BJ (cell line): ENCODE measurements around the gene MAPKAP1. TPM values are rescaled to one million over a fixed set of nuclear protein-coding genes. Genes with fewer than 3 reads are reported as not detected.

Experiments
- CTCF ChIA-PET: fragments of 350-600 bp; formaldehyde crosslinking; extraction: SDS; loops from one replicate; lab custom pipeline; 2021; ENCODE audit warnings: antibody characterized with exemption, inconsistent platforms; lab: Yijun Ruan, JAX
- POLR2A ChIA-PET: fragments of 300-600 bp; sonication (Branson Sonifier 250); formaldehyde crosslinking; extraction: SDS; loops from one replicate; lab custom pipeline; 2021; ENCODE audit warnings: antibody characterized with exemption; lab: Charles Lee
- DNase-seq: peaks from one replicate; pipeline ENCODE4 v3.0.0-alpha.2; 2011; ENCODE audit warnings: low read depth
- H3K27me3 ChIP-seq: 2 replicates; pipeline ENCODE4 v1.6.0; 2011; ENCODE audit warnings: low read length; ENCODE audit not compliant: control insufficient read depth, insufficient read depth
- H3K36me3 ChIP-seq: 2 replicates; pipeline ENCODE4 v1.5.1; 2011; ENCODE audit warnings: low read length; ENCODE audit not compliant: control insufficient read depth, insufficient read depth
- H3K4me3 ChIP-seq: 2 replicates; pipeline ENCODE4 v1.5.1; 2011; ENCODE audit warnings: low read depth, mild to moderate bottlenecking, control low read depth, low read length
- polyA plus RNA-seq: library from polyadenylated mRNA; depleted of rRNA; stranded (reverse); fragments of >200 nt; gene quantifications from 2 replicates; pipeline ENCODE4 v1.2.3, GENCODE V29; 2011
- TF ChIP-seq, protein P1 (sequence below): IDR thresholded peaks from 2 replicates; pipeline ENCODE4 v1.5.1; 2011; ENCODE audit warnings: low read depth, mild to moderate bottlenecking, control low read depth, inconsistent platforms, low read length, moderate library complexity; ENCODE audit not compliant: insufficient read depth

MAPKAP1 gene
- polyA plus RNA-seq, 1 experiment: 113 TPM

DNA sequence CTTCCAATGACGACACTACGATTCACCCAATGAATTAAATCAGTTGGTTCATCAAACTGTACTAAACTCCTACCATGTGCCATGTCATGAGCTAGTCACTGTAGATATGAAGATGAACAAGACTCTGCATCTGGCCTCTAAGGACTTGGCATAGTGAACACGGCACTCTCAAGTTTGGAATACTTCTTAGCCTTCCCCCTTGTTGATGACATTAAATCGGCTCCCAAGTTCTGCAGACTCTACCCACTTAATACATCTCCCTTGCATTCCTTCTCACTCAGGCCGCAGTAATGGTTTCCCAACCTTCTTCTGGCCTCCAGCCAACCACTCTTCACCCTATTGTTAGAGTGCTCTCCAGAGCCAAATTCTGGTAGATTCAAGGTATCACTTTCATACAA lies 184.7 kb downstream of the MAPKAP1 start:
- DNase-seq: no peak
- H3K36me3 ChIP-seq: 0 out of 2 replicates have a peak, but pooled peaks cover 2% of the 10 kb centered on the region
- TF ChIP-seq, protein P1, sequence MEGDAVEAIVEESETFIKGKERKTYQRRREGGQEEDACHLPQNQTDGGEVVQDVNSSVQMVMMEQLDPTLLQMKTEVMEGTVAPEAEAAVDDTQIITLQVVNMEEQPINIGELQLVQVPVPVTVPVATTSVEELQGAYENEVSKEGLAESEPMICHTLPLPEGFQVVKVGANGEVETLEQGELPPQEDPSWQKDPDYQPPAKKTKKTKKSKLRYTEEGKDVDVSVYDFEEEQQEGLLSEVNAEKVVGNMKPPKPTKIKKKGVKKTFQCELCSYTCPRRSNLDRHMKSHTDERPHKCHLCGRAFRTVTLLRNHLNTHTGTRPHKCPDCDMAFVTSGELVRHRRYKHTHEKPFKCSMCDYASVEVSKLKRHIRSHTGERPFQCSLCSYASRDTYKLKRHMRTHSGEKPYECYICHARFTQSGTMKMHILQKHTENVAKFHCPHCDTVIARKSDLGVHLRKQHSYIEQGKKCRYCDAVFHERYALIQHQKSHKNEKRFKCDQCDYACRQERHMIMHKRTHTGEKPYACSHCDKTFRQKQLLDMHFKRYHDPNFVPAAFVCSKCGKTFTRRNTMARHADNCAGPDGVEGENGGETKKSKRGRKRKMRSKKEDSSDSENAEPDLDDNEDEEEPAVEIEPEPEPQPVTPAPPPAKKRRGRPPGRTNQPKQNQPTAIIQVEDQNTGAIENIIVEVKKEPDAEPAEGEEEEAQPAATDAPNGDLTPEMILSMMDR: no peak
- ChIA-PET POLR2A (no interaction called here), CTCF (interaction anchor here (1.4 kb wide), 1 partner anchor 13 kb away, joined by 3 read pairs; no protein-coding TSS in a partner anchor)
- no peak overlapping the region for H3K4me3 ChIP-seq
- H3K27me3 ChIP-seq: no peaks in the 10 kb centered on the region

DNA sequence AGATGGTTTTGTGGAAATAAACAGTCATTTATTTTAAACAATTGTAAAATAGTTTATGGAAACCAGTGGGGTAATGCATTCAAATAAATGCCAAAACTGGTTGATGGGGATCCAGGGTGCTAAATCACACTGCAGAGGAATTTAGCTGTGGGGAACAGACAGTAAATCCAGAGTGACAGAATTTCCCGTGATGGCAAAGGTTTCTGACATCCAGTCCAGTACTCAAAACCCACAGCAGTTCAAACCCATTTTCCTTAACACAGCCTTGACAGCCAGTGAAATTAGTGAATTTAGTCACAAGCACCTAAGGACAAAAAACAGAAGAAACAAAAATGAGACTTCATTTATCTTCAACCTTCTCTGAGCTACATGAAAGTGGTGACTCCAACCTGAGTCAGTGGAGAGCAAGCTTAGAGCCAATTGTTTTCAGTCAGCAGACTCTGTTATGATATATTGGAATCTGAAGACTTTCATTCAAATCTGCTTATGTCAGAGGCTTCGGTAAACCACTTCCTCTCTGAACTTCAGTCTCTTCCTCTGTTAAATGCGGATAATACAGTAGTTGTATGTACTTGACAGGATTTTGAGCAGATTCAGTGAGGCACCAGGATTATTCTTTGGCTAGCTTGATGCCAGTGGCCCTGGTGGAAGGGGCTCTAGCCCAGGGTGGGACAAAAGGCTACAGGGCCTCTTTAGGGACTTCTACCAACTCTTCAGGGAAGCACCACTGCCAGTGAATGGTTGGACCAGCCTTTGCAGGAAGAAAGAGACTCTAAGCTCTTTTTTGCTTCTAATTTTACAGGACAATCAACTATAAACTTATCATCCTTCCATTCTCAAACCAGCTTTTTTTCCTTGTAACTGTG lies 185.3 kb downstream of the MAPKAP1 start:
- Histone ChIP-seq H3K4me3 (no peak overlapping the region), H3K36me3 (0 out of 2 replicates have a peak, but pooled peaks cover 2% of the 10 kb centered on the region), H3K27me3 (no peaks in the 10 kb centered on the region)
- CTCF ChIA-PET: interaction anchor here (0.6 to 1.4 kb wide), 3 partner anchors 12 to 183 kb away, joined by 3 read pairs; no protein-coding TSS in a partner anchor
- peak; percentile 83 for DNase-seq
- POLR2A ChIA-PET: no interaction called here
- TF ChIP-seq, protein P1: no peak

DNA sequence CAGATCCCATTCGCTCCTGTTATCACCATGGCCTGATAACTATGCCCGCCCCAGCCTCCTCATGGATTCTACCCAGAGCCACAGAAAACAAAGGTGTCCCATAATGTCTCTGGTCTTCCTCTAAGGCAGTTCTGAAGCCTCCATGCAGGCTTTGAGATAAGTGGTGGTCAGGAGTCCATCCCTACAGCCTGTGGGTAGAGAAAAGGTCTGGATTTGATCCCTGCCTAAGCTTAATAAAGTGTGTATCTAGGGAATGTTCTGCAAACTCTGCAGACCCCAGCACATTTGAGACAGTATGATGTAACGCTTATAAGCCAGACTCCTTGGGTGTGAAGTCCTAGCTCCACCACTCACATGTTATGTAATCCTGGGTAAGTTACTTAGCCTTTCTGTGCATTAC lies 187.3 kb downstream of the MAPKAP1 start:
- Histone ChIP-seq H3K27me3 (no peaks in the 10 kb centered on the region), H3K4me3 (no peak overlapping the region), H3K36me3 (0 out of 2 replicates have a peak, but pooled peaks cover 2% of the 10 kb centered on the region)
- no peak for DNase-seq
- CTCF ChIA-PET: no interaction called here
- POLR2A ChIA-PET: no interaction called here
- TF ChIP-seq, protein P1: no peak

DNA sequence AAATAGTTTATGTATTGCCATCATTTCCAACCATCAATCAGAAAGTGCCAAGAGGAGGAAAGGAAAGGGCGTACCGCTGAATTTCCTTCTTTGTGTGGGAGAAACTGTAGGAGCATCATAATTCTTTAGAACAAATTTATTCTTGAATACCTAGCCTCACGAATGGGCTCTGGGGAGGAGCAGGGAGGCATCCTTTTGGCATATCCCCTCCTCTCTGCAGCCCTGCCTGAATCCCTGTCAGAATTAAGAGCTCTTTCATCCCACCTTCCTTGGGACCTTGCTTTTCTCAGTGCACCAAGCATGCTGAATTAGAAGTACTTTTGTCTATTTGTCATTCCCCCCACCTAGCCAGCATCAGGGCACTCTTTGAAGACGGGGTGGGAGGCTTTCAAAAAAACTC lies 189.4 kb downstream of the MAPKAP1 start:
- Histone ChIP-seq H3K36me3 (0 out of 2 replicates have a peak, but pooled peaks cover 2% of the 10 kb centered on the region), H3K4me3 (no peak overlapping the region), H3K27me3 (no peaks in the 10 kb centered on the region)
- ChIA-PET POLR2A (no interaction called here), CTCF (no interaction called here)
- TF ChIP-seq, protein P1: no peak
- DNase-seq: no peak

DNA sequence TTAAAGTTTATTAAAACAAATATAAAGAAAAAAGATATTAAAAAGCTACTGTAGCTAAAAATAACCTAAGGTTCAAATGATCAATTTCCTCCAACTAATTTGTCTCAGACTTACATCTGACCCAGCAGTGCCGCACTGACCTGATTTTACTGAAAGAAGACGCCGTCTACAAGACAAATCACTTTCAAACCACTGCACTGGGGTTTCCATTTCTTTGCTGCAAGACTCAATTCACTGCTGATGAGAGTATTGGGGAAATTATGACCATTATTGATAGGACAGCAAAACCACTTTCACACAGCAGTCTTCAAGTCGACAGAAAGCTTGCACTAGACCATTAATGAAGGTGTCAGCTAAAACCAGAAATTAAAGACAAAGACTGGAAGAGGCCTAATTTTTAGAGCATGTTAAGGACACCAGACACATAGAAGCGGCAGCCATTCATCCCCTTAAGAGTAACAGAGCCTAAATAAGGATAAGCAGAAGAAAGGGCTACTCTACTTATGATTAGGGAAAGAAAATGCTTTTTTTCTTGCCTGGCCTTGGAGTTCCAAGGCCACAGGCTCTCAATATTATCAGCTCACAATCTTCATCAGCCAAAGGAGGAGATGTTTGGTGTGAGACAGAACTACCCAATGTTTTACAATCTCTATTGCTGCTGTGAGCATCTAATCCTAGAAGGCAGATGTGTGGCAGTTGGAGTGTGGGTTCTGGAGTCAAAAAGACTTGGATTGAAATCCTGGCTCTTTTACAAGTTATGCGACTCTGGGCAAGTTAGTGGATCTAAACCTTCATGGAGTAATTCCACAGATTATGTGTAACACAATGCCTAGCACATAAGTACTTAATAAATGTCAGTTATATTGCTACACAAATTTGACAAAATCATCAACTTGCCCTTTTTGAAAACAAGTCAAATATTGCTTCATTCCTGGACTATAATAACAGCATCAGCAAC lies 190.7 kb downstream of the MAPKAP1 start:
- TF ChIP-seq, protein P1: no peak
- CTCF ChIA-PET: no interaction called here
- 0 out of 2 replicates have a peak, but pooled peaks cover 2% of the 10 kb centered on the region for H3K36me3 ChIP-seq
- H3K27me3 ChIP-seq: no peaks in the 10 kb centered on the region
- POLR2A ChIA-PET: no interaction called here
- no peak overlapping the region for H3K4me3 ChIP-seq
- DNase-seq: no peak
